Measurements from ENCODE around the gene KRTAP19-1. TPM values are rescaled to one million over a fixed set of nuclear protein-coding genes. Genes with fewer than 3 reads are reported as not detected.
"Not testable (repeated sequence)": the region's sequence is repeated elsewhere in the genome, so short reads cannot be mapped to it uniquely, and the experiment has no call there.

KRTAP19-1 gene
- polyA plus RNA-seq (2011; rRNA removed): not detected in 2 replicates
- polyA minus RNA-seq (2011; rRNA and poly(A)+ RNA removed): not detected in 2 replicates

DNA sequence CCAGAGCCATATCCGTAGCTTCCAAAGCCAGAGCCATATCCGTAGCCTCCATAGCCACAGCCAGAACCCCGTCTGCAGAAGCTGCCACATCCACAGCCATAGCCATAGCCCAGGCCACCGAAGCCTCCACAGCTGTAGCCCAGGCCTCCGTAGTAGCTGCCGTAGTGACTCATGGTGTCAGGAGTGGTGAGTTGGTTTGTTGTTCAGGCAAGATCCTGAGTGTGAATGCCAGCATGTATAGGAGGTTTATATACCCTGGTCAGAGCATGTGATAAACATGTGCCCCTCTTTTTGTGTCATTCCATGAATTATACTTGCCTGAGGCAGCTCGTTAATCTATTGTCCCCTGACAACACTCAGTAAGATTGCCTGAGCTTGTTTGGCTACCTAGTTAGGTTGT, at the start of gene KRTAP19-1:
Gene KRTAP19-1, minus strand, starts transcription at position 223 of the 400 bp plus-strand sequence. Its CDS starts 50 bp downstream, at position 173.
- TF ChIP-seq, protein P1, sequence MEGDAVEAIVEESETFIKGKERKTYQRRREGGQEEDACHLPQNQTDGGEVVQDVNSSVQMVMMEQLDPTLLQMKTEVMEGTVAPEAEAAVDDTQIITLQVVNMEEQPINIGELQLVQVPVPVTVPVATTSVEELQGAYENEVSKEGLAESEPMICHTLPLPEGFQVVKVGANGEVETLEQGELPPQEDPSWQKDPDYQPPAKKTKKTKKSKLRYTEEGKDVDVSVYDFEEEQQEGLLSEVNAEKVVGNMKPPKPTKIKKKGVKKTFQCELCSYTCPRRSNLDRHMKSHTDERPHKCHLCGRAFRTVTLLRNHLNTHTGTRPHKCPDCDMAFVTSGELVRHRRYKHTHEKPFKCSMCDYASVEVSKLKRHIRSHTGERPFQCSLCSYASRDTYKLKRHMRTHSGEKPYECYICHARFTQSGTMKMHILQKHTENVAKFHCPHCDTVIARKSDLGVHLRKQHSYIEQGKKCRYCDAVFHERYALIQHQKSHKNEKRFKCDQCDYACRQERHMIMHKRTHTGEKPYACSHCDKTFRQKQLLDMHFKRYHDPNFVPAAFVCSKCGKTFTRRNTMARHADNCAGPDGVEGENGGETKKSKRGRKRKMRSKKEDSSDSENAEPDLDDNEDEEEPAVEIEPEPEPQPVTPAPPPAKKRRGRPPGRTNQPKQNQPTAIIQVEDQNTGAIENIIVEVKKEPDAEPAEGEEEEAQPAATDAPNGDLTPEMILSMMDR (IDR thresholded peaks at IDR 0.05; ENCODE audit: insufficient read depth, low read depth, low read length): no peak
- Histone ChIP-seq H3K27me3 (ENCODE audit: control insufficient read depth, insufficient read depth, low read length) (no peaks in the 10 kb centered on the region), H3K4me3 (ENCODE audit: low read depth, low read length) (no peak within 1 kb of the TSS), H3K36me3 (ENCODE audit: control insufficient read depth, insufficient read depth, low read length) (no peaks in the 10 kb centered on the region)
- POLR2A ChIA-PET: no interaction called here
- no peak for DNase-seq (ENCODE audit: low read depth)
- CTCF ChIA-PET: no interaction called here

DNA sequence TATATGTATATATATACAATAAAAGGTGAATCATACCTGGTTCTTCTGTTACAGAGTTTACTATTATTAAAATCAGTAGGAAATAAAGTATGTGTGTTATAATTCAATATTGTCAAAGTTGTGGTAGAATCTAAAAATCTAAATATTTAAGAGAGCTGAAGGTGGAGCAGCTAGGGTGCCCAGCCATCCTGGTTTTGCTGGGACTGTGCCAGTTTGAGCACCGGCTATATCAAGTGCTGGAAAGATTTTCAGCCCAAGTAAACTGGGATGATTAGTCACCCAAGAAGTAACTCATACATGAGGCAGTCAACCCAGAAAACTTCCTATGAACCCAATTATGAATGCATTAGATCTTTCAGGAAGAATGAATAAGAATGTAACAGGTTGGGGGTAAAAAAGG, 38.7 kb upstream of the KRTAP19-1 start:
- no peak overlapping the region for H3K4me3 ChIP-seq (ENCODE audit: low read depth, low read length)
- no peak for DNase-seq (ENCODE audit: low read depth)
- no peaks in the 10 kb centered on the region for H3K36me3 ChIP-seq (ENCODE audit: control insufficient read depth, insufficient read depth, low read length)
- CTCF ChIA-PET: no interaction called here
- no peaks in the 10 kb centered on the region for H3K27me3 ChIP-seq (ENCODE audit: control insufficient read depth, insufficient read depth, low read length)
- POLR2A ChIA-PET: no interaction called here
- TF ChIP-seq, protein P1 (IDR thresholded peaks at IDR 0.05; ENCODE audit: insufficient read depth, low read depth, low read length): no peak

DNA sequence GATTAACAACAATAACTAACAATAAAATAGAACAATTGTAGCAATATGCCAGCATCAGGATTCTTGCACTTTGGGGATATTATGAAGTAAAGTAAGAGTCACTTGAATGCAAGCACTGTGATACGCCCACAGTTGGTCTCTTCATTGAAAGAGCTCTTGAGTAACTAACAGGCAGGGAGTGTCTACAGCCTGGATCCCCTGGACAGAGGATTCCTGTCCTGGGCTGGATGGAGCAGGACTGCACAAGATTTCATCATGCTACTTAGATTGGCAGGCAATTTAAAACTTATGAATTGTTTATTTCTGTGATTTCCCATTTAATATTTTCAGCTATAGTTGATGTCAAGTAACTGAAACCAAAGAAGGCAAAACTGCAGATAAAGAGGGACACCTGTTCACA, 35.5 kb upstream of the KRTAP19-1 start:
- no peak for DNase-seq (ENCODE audit: low read depth)
- ChIA-PET CTCF (interaction anchor here (0.7 kb wide), 1 partner anchor 19 kb away, joined by 3 read pairs; no protein-coding TSS in a partner anchor), POLR2A (no interaction called here)
- H3K36me3 ChIP-seq (ENCODE audit: control insufficient read depth, insufficient read depth, low read length): no peaks in the 10 kb centered on the region
- TF ChIP-seq, protein P1 (IDR thresholded peaks at IDR 0.05; ENCODE audit: insufficient read depth, low read depth, low read length): no peak
- H3K27me3 ChIP-seq (ENCODE audit: control insufficient read depth, insufficient read depth, low read length): no peaks in the 10 kb centered on the region
- H3K4me3 ChIP-seq (ENCODE audit: low read depth, low read length): no peak overlapping the region

DNA sequence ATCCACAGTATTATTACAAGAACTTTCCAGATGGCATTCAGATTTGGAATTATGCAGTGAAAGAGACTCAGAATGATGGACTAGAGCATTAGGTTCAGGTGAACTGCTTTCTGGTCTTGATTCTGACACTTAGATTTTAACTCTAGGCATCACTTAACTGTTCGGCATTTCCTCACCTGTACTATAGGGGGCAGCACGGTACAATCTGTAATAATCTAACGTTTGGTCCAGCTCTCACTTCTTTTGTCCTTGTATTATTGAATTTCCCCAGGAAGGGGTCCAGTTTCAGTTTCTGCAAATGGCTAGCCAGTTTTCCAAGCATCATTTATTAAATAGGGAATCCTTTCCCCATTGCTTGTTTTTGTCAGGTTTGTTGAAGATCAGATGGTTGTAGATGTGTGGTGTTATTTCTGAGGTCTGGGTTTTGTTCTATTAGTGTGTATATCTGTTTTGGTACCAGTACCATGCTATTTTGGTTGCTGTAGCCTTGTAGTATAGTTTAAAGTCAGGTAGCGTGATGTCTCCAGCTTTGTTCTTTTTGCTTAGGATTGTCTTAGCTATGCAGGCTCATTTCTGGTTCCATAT, 25.5 kb upstream of the KRTAP19-1 start:
- DNase-seq (ENCODE audit: low read depth); H3K4me3 ChIP-seq (ENCODE audit: low read depth, low read length); CTCF ChIA-PET; H3K36me3 ChIP-seq (ENCODE audit: control insufficient read depth, insufficient read depth, low read length); POLR2A ChIA-PET; H3K27me3 ChIP-seq (ENCODE audit: control insufficient read depth, insufficient read depth, low read length): not testable (repeated sequence)

DNA sequence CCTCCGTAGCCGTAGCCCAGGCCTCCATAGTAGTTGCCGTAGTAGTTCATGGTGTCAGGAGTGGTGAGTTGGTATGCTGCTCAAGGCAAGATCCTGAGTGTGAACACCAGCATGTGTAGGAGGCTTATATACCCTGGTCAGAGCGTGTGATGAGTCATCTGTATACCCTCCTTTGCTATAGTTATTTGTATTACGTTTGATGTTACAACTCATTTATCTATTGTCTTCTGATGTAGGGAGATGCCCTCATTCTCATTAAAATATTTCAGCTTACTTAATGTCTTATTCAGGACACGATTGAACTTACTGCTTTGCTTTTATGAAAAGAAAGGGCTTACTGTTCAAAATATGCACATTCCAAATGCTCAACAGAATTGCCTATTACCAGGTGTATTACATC, 21.9 kb upstream of the KRTAP19-1 start, which contains the start of gene KRTAP19-5:
Gene KRTAP19-5, minus strand, starts transcription at position 101 of the 400 bp plus-strand sequence. Its CDS starts 51 bp downstream, at position 50.
- H3K36me3 ChIP-seq (ENCODE audit: control insufficient read depth, insufficient read depth, low read length): no peaks in the 10 kb centered on the region
- H3K27me3 ChIP-seq (ENCODE audit: control insufficient read depth, insufficient read depth, low read length): no peaks in the 10 kb centered on the region
- POLR2A ChIA-PET: no interaction called here
- TF ChIP-seq, protein P1 (IDR thresholded peaks at IDR 0.05; ENCODE audit: insufficient read depth, low read depth, low read length): no peak
- DNase-seq (ENCODE audit: low read depth): no peak
- H3K4me3 ChIP-seq (ENCODE audit: low read depth, low read length): no peak within 1 kb of the TSS
- CTCF ChIA-PET: no interaction called here

DNA sequence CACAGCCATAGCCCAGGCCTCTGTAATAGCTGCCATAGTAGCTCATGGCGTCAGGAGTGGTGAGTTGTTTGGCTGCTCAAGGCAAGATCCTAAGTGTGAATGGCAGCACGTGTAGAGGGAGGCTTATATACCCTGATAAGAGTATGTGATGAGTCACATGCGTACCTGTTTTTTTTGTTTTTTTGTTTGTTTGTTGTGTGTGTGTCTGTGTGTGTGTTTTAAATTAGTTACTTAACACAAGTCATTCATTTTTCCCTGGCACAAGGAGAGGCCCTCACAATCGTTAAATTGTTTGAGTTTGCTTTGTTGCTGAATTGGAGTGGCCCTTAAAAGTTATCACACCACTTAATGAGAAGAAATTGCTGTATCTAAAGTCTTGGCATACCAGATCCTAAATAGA, 16.9 kb upstream of the KRTAP19-1 start, which contains the start of gene KRTAP19-4:
Gene KRTAP19-4, minus strand, starts transcription at position 101 of the 400 bp plus-strand sequence. Its CDS starts 55 bp downstream, at position 46.
- no peaks in the 10 kb centered on the region for H3K27me3 ChIP-seq (ENCODE audit: control insufficient read depth, insufficient read depth, low read length)
- H3K36me3 ChIP-seq (ENCODE audit: control insufficient read depth, insufficient read depth, low read length): no peaks in the 10 kb centered on the region
- ChIA-PET CTCF (no interaction called here), POLR2A (no interaction called here)
- TF ChIP-seq, protein P1 (IDR thresholded peaks at IDR 0.05; ENCODE audit: insufficient read depth, low read depth, low read length): no peak
- H3K4me3 ChIP-seq (ENCODE audit: low read depth, low read length): no peak within 1 kb of the TSS
- DNase-seq (ENCODE audit: low read depth): no peak
